ENCODE results near the gene SRBD1.

DNA sequence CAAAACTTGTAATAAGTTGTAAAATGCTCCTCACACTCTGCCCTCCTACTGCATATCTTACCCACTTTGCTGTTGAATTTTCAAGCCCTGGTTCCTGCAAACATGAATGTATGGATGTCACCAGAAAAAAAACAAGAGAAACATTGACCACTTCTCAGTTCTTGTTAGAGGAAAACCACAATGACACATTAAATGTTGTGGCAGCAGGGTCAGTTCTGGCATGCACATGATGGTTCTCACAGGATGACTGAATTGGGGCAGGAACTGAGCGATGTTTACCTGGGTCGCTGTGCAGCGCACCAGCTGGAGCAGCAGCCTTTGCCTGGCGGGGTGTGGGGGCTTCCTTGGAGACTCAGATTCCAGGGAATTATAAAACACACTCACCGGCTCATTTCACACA, 26.4 kb upstream of the SRBD1 start:
- TF ChIP-seq CTCF (IDR thresholded peaks at IDR 0.05) (no peak), POLR2AphosphoS5 (IDR thresholded peaks at IDR 0.05; ENCODE audit: insufficient read depth in 1 of 2, low read depth in 1 of 2) (no peak)
